Measurements from ENCODE around the gene MEGF11.

MEGF11 gene

GRCh38 chr15:65919353-65919752, 334.2 kb downstream of the MEGF11 start:
- Histone ChIP-seq H3K27ac (ENCODE audit: poor library complexity, severe bottlenecking) (no peak overlapping the region), H3K36me3 (ENCODE audit: low read depth) (no peaks in the 10 kb centered on the region), H3K4me1 (ENCODE audit: insufficient read depth, poor library complexity, severe bottlenecking) (no peaks in the 10 kb centered on the region), H3K4me3 (ENCODE audit: severe bottlenecking) (no peak overlapping the region), H3K27me3 (ENCODE audit: insufficient read depth, poor library complexity, severe bottlenecking) (no peaks in the 10 kb centered on the region), H3K9me3 (ENCODE audit: severe bottlenecking) (no peaks in the 10 kb centered on the region)
- ATAC-seq (ENCODE audit: low read depth) = no peak
- TF ChIP-seq, protein P1, sequence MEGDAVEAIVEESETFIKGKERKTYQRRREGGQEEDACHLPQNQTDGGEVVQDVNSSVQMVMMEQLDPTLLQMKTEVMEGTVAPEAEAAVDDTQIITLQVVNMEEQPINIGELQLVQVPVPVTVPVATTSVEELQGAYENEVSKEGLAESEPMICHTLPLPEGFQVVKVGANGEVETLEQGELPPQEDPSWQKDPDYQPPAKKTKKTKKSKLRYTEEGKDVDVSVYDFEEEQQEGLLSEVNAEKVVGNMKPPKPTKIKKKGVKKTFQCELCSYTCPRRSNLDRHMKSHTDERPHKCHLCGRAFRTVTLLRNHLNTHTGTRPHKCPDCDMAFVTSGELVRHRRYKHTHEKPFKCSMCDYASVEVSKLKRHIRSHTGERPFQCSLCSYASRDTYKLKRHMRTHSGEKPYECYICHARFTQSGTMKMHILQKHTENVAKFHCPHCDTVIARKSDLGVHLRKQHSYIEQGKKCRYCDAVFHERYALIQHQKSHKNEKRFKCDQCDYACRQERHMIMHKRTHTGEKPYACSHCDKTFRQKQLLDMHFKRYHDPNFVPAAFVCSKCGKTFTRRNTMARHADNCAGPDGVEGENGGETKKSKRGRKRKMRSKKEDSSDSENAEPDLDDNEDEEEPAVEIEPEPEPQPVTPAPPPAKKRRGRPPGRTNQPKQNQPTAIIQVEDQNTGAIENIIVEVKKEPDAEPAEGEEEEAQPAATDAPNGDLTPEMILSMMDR (IDR thresholded peaks at IDR 0.05; ENCODE audit: poor library complexity, severe bottlenecking) = no peak
- DNase-seq (ENCODE audit: low spot score) = peak; percentile 22

- ATAC-seq (ENCODE audit: low read depth) (no peak), DNase-seq (ENCODE audit: low spot score) (peak; percentile 38)
- H3K9me3 ChIP-seq (ENCODE audit: severe bottlenecking) = no peaks in the 10 kb centered on the region
- no peak overlapping the region for H3K4me3 ChIP-seq (ENCODE audit: severe bottlenecking)
- TF ChIP-seq, protein P1 (IDR thresholded peaks at IDR 0.05; ENCODE audit: poor library complexity, severe bottlenecking) = no peak
- H3K36me3 ChIP-seq (ENCODE audit: low read depth) = no peaks in the 10 kb centered on the region
- no peaks in the 10 kb centered on the region for H3K4me1 ChIP-seq (ENCODE audit: insufficient read depth, poor library complexity, severe bottlenecking)
- H3K27me3 ChIP-seq (ENCODE audit: insufficient read depth, poor library complexity, severe bottlenecking) = no peaks in the 10 kb centered on the region
- H3K27ac ChIP-seq (ENCODE audit: poor library complexity, severe bottlenecking) = no peak overlapping the region
Measured at GRCh38 chr15:65918945-65919344, 334.6 kb downstream of the MEGF11 start.

DNA sequence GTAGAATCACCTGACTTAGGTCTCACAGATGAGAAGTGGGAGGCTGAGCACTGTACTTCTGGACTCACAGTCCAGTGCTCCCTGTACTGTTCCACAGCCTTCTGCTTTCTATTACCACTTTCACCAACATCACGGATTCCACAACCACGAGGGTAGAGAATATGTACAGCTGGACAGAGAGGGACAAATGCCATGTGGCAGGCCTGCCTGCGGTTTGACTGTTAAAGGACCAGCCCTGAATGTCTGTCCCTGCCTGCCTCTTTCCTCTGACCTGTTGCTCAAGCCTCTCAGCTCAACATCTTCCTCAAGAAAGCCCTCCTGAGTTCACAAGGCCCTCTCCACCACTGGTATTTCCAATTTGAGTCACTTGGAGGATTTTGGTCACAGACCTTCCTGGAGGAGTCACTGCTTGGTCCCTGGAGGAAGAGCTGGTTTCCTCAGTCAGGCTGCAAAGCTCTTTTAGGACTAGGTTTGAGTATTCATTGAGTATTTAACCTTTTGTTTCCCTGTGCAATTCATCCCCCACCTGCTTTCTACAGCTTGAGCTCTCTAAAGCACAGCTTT, 335.1 kb downstream of the MEGF11 start:
- H3K4me3 ChIP-seq (ENCODE audit: severe bottlenecking) = no peak overlapping the region
- H3K36me3 ChIP-seq (ENCODE audit: low read depth) = no peaks in the 10 kb centered on the region
- TF ChIP-seq, protein P1 (IDR thresholded peaks at IDR 0.05; ENCODE audit: poor library complexity, severe bottlenecking) = no peak
- no peak overlapping the region for H3K27ac ChIP-seq (ENCODE audit: poor library complexity, severe bottlenecking)
- H3K4me1 ChIP-seq (ENCODE audit: insufficient read depth, poor library complexity, severe bottlenecking) = no peaks in the 10 kb centered on the region
- no peak for DNase-seq (ENCODE audit: low spot score)
- no peaks in the 10 kb centered on the region for H3K27me3 ChIP-seq (ENCODE audit: insufficient read depth, poor library complexity, severe bottlenecking)
- no peak for ATAC-seq (ENCODE audit: low read depth)
- no peaks in the 10 kb centered on the region for H3K9me3 ChIP-seq (ENCODE audit: severe bottlenecking)

GRCh38 chr15:65917936-65918335, 335.6 kb downstream of the MEGF11 start:
- no peaks in the 10 kb centered on the region for H3K9me3 ChIP-seq (ENCODE audit: severe bottlenecking)
- no peak for ATAC-seq (ENCODE audit: low read depth)
- H3K36me3 ChIP-seq (ENCODE audit: low read depth) = no peaks in the 10 kb centered on the region
- H3K27ac ChIP-seq (ENCODE audit: poor library complexity, severe bottlenecking) = no peak overlapping the region
- H3K4me3 ChIP-seq (ENCODE audit: severe bottlenecking) = no peak overlapping the region
- peak; percentile 57 for DNase-seq (ENCODE audit: low spot score)
- TF ChIP-seq, protein P1 (IDR thresholded peaks at IDR 0.05; ENCODE audit: poor library complexity, severe bottlenecking) = no peak
- no peaks in the 10 kb centered on the region for H3K27me3 ChIP-seq (ENCODE audit: insufficient read depth, poor library complexity, severe bottlenecking)
- no peaks in the 10 kb centered on the region for H3K4me1 ChIP-seq (ENCODE audit: insufficient read depth, poor library complexity, severe bottlenecking)

DNA sequence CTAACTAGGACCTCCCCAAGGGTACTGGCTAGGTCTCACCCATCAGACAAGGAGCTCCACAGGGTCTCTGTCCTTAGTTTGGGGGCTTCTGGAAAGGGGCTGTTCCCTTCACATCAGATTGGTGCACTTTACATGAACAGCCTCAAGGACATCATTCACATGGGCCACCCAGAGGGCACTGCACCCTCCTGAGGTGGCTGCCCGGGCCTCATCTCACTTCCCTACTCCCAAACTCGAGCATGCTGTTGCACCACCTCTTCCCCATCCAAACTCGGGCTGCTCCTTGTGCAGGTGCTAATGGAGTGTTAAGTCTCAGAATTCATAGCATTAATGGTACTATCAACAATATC, 336.2 kb downstream of the MEGF11 start:
- Histone ChIP-seq H3K4me1 (ENCODE audit: insufficient read depth, poor library complexity, severe bottlenecking) (no peaks in the 10 kb centered on the region), H3K9me3 (ENCODE audit: severe bottlenecking) (no peaks in the 10 kb centered on the region), H3K4me3 (ENCODE audit: severe bottlenecking) (no peak overlapping the region), H3K27me3 (ENCODE audit: insufficient read depth, poor library complexity, severe bottlenecking) (no peaks in the 10 kb centered on the region), H3K27ac (ENCODE audit: poor library complexity, severe bottlenecking) (no peak overlapping the region), H3K36me3 (ENCODE audit: low read depth) (no peaks in the 10 kb centered on the region)
- no peak for ATAC-seq (ENCODE audit: low read depth)
- peak; percentile 46 for DNase-seq (ENCODE audit: low spot score)
- TF ChIP-seq, protein P1 (IDR thresholded peaks at IDR 0.05; ENCODE audit: poor library complexity, severe bottlenecking) = no peak

Data from RWPE2 (cell line).